Prostate gland (tissue), 2 donors: ENCODE results near the gene LGMN. TPM values are rescaled to one million over a fixed set of nuclear protein-coding genes. Genes with fewer than 3 reads are reported as not detected.
"Not testable (repeated sequence)": the region's sequence is repeated elsewhere in the genome, so short reads cannot be mapped to it uniquely, and the experiment has no call there.

Experiments
- DNase-seq: peaks from one replicate; pipeline ENCODE4 v3.0.0-alpha.2; 2019; ENCODE audit warnings: low spot score
- H3K27ac ChIP-seq, 2 donors: fragments of 200-600 bp; sonication (generic); 2 replicates each; pipeline ENCODE4 v1.5.1; 2017 to 2019
- H3K27me3 ChIP-seq: fragments of 200-600 bp; sonication (generic); replicated peaks from 2 replicates; pipeline ENCODE4 v1.5.1; 2019; ENCODE audit not compliant: insufficient read depth
- H3K36me3 ChIP-seq, 2 donors: fragments of 200-600 bp; sonication (generic); 1 replicate in 1 of 2; 2 replicates in 1 of 2; pipeline versions ENCODE4 v1.5.1 to v1.8.1; 2017 to 2019
- H3K4me1 ChIP-seq: fragments of 200-600 bp; sonication (generic); replicated peaks from 2 replicates; pipeline ENCODE4 v1.5.1; 2019
- H3K4me3 ChIP-seq, 2 donors: fragments of 200-600 bp; sonication (generic); 2 replicates each; pipeline ENCODE4 v1.5.1; 2017 to 2019
- H3K9me3 ChIP-seq: fragments of 200-600 bp; sonication (generic); 2 replicates; pipeline ENCODE4 v1.5.1; 2017
- CTCF ChIP-seq, 4 experiments: fragments of 200-600 bp in 2 of 4; fragments of 450-650 bp in 2 of 4; sonication (generic) in 2 of 4; IDR thresholded peaks; 1 replicate in 3 of 4; 2 replicates in 1 of 4; pipeline ENCODE4 v1.5.1; 2016 to 2019; ENCODE audit warnings: antibody characterized with exemption in 4 of 4, mild to moderate bottlenecking in 2 of 4, moderate library complexity in 2 of 4
- POLR2A ChIP-seq: fragments of 450-650 bp; IDR thresholded peaks from one replicate; pipeline ENCODE4 v1.6.1; 2016; ENCODE audit warnings: antibody characterized with exemption, mild to moderate bottlenecking
- POLR2AphosphoS5 ChIP-seq: sonication (generic); formaldehyde crosslinking; IDR thresholded peaks from one replicate; pipeline ENCODE4 v1.6.1; 2017; ENCODE audit warnings: antibody characterized with exemption
- WGBS: methylation state at CpG from one replicate; pipeline ENCODE4 v1.1.5; 2018; 5-methylcytosine and 5-hydroxymethylcytosine counted together
- intact Hi-C: fragments of 100-400 bp; cut with DNase I; formaldehyde crosslinking; loops from one replicate; pipeline ENCODE4 v1.14.2; 2022
- total RNA-seq, 2 donors: library from RNA; depleted of rRNA; stranded (reverse); fragments of >200 nt; gene quantifications; one replicate each; pipeline ENCODE4 v1.1.0, GENCODE V29; 2016

The LGMN gene
- total RNA-seq, 2 donors from 2014 or later = 88.3 to 155 TPM

- Histone ChIP-seq H3K4me3 (no peak overlapping the region), H3K9me3 (no peaks in the 10 kb centered on the region), H3K36me3 (no peaks in the 10 kb centered on the region), H3K4me1 (no peaks in the 10 kb centered on the region), H3K27ac (no peak overlapping the region), H3K27me3 (no peaks in the 10 kb centered on the region)
- WGBS = 79% methylated on average over 8 of the region's 8 CpGs
- no peak for DNase-seq
- TF ChIP-seq POLR2A (no peak), CTCF (IDR thresholded peaks at IDR 0.05) (no peak), POLR2AphosphoS5 (no peak)
- intact Hi-C loops = no loop called here
Observed at GRCh38 chr14:92774572-92774971, 26.1 kb upstream of the LGMN start.

- Histone ChIP-seq H3K4me3 (no peak overlapping the region), H3K36me3 (no peaks in the 10 kb centered on the region), H3K4me1 (no peaks in the 10 kb centered on the region), H3K27me3 (no peaks in the 10 kb centered on the region), H3K27ac (no peak overlapping the region), H3K9me3 (no peaks in the 10 kb centered on the region)
- intact Hi-C loops = no loop called here
- no peak for TF ChIP-seq CTCF (IDR thresholded peaks at IDR 0.05)
- no peak for DNase-seq
- 64% methylated on average over 2 of the region's 2 CpGs for WGBS
Observed at GRCh38 chr14:92770484-92770883, 22.1 kb upstream of the LGMN start.

- no peak for DNase-seq
- Histone ChIP-seq H3K27me3 (no peaks in the 10 kb centered on the region), H3K27ac (no peak overlapping the region), H3K4me3 (no peak overlapping the region), H3K4me1 (no peaks in the 10 kb centered on the region), H3K9me3 (no peaks in the 10 kb centered on the region), H3K36me3 (no peaks in the 10 kb centered on the region)
- intact Hi-C loops = no loop called here
- WGBS = 96% methylated on average over 5 of the region's 5 CpGs
- no peak for TF ChIP-seq POLR2A
Observed at GRCh38 chr14:92768795-92769194, 20.4 kb upstream of the LGMN start.

GRCh38 chr14:92768236-92768635 is 19.8 kb upstream of the LGMN start:
- WGBS = 89% methylated on average over 1 of the region's 1 CpG
- H3K27me3 ChIP-seq, H3K27ac ChIP-seq, H3K4me3 ChIP-seq, DNase-seq, intact Hi-C loops, H3K4me1 ChIP-seq, H3K9me3 ChIP-seq, H3K36me3 ChIP-seq: not testable (repeated sequence)

GRCh38 chr14:92763666-92764631 is 15.5 kb upstream of the LGMN start:
- H3K27me3 ChIP-seq, DNase-seq, H3K27ac ChIP-seq, intact Hi-C loops, H3K36me3 ChIP-seq, H3K4me3 ChIP-seq, H3K4me1 ChIP-seq, H3K9me3 ChIP-seq: not testable (repeated sequence)
- 57% methylated on average over 4 of the region's 5 CpGs for WGBS

GRCh38 chr14:92760524-92760805 is 12.0 kb upstream of the LGMN start:
- Histone ChIP-seq H3K4me3 (no peak overlapping the region), H3K27me3 (no peaks in the 10 kb centered on the region), H3K27ac (no peak overlapping the region), H3K36me3 (no peaks in the 10 kb centered on the region), H3K9me3 (no peaks in the 10 kb centered on the region), H3K4me1 (no peaks in the 10 kb centered on the region)
- intact Hi-C loops = no loop called here
- TF ChIP-seq CTCF (IDR thresholded peaks at IDR 0.05) (no peak), POLR2AphosphoS5 (no peak), POLR2A (no peak)
- no peak for DNase-seq
- 93% methylated on average over 7 of the region's 7 CpGs for WGBS
